ENCODE measurements around the gene NKAIN2.

NKAIN2 gene

DNA sequence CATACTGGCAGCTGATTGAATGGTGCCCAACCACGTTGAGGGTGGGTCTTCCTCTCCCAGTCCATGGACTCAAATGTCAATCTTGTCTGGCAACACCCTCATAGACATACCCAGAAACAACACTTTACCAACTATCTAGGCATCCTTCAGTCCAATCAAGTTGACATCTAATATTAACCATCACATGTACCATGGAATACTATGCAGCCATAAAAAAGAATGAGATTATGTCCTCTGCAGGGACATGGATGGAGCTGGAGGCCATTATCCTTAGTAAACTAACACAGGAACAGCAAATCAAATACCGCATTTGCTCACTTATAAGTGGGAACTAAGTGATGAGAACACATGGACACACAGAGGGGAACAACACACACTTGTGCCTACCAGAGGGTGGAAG is 951.7 kb downstream of the NKAIN2 start:
- Mint-ChIP-seq H3K27me3 (ENCODE audit: low read depth, poor library complexity) (no peaks in the 10 kb centered on the region), H3K9me3 (no peaks in the 10 kb centered on the region), H3K27ac (no peak overlapping the region), H3K4me3 (no peak overlapping the region), H3K36me3 (ENCODE audit: low read depth) (no peaks in the 10 kb centered on the region), H3K4me1 (no peaks in the 10 kb centered on the region)
- no peak for DNase-seq
- TF ChIP-seq, protein P1, sequence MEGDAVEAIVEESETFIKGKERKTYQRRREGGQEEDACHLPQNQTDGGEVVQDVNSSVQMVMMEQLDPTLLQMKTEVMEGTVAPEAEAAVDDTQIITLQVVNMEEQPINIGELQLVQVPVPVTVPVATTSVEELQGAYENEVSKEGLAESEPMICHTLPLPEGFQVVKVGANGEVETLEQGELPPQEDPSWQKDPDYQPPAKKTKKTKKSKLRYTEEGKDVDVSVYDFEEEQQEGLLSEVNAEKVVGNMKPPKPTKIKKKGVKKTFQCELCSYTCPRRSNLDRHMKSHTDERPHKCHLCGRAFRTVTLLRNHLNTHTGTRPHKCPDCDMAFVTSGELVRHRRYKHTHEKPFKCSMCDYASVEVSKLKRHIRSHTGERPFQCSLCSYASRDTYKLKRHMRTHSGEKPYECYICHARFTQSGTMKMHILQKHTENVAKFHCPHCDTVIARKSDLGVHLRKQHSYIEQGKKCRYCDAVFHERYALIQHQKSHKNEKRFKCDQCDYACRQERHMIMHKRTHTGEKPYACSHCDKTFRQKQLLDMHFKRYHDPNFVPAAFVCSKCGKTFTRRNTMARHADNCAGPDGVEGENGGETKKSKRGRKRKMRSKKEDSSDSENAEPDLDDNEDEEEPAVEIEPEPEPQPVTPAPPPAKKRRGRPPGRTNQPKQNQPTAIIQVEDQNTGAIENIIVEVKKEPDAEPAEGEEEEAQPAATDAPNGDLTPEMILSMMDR (IDR thresholded peaks at IDR 0.05), result no peak

DNA sequence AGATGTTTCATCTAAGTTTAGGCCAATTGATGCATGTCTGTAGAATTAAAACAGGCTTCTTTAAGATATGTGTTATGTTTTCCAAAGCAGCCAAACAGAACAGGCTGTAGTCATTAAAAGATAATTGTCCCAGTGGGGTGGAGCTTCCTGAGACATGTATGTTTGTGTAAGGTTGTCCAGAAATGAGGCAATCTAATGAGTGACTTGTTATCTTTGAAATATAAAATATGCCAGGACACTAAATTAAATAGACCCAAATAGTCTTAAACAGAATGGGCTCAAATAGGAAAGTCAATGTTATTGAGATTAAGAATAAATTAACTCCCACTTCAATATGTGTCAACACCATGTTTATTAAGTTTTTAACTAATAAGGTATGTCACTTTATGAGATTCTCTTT is 953.9 kb downstream of the NKAIN2 start:
- Mint-ChIP-seq H3K9me3 (no peaks in the 10 kb centered on the region), H3K4me1 (peaks cover 2% of the 10 kb centered on the region), H3K4me3 (no peak overlapping the region), H3K27me3 (ENCODE audit: low read depth, poor library complexity) (no peaks in the 10 kb centered on the region), H3K27ac (no peak overlapping the region), H3K36me3 (ENCODE audit: low read depth) (no peaks in the 10 kb centered on the region)
- TF ChIP-seq, protein P1 (IDR thresholded peaks at IDR 0.05), result no peak
- DNase-seq, result no peak

DNA sequence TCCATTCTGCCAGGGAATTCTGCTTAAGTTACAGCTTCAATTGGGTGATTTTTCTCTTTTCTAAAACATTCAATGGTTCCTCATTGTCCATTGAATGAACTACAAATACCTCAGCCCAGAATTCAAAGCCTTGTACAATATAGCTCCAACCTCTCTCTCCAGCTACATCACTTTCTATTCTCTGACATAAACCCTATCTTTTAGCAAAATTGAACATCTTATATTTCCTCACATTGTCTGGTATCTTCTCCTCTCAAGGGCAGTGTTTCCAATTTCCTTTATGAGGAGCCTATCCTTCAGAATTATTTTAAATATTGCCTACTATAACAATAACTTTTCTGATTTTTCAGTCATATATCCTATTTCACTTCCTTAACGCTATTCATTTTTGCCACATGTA is 955.0 kb downstream of the NKAIN2 start:
- H3K27me3 Mint-ChIP-seq (ENCODE audit: low read depth, poor library complexity), result no peaks in the 10 kb centered on the region
- TF ChIP-seq, protein P1 (IDR thresholded peaks at IDR 0.05), result no peak
- no peak overlapping the region for H3K27ac Mint-ChIP-seq
- peaks cover 6% of the 10 kb centered on the region for H3K4me1 Mint-ChIP-seq
- no peak for DNase-seq
- H3K9me3 Mint-ChIP-seq, result no peaks in the 10 kb centered on the region
- no peak overlapping the region for H3K4me3 Mint-ChIP-seq
- H3K36me3 Mint-ChIP-seq (ENCODE audit: low read depth), result no peaks in the 10 kb centered on the region

DNA sequence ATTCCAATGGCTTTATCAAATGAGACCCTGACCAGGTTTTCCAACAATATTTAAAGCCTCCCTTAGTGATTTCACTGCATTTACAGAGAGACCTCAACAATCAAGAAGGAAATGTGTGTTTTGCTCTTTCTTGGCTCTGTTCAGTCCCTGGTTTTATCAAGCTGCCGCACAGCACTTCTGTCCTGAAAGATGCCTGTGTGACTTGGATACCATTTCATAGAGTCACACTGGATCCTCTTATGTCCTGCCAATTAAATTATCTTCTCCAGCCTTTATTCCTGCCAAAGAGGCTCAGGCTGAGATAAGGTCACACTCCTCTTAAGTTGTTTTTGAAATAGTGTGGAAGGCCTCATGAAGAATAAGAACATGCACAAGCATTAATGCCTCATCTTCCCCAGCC is 961.6 kb downstream of the NKAIN2 start:
- TF ChIP-seq, protein P1 (IDR thresholded peaks at IDR 0.05), result no peak
- no peak overlapping the region for H3K27ac Mint-ChIP-seq
- H3K9me3 Mint-ChIP-seq, result no peaks in the 10 kb centered on the region
- H3K36me3 Mint-ChIP-seq (ENCODE audit: low read depth), result no peaks in the 10 kb centered on the region
- peaks cover 3% of the 10 kb centered on the region for H3K27me3 Mint-ChIP-seq (ENCODE audit: low read depth, poor library complexity)
- no peak for DNase-seq
- H3K4me1 Mint-ChIP-seq, result peaks cover 12% of the 10 kb centered on the region
- no peak overlapping the region for H3K4me3 Mint-ChIP-seq

DNA sequence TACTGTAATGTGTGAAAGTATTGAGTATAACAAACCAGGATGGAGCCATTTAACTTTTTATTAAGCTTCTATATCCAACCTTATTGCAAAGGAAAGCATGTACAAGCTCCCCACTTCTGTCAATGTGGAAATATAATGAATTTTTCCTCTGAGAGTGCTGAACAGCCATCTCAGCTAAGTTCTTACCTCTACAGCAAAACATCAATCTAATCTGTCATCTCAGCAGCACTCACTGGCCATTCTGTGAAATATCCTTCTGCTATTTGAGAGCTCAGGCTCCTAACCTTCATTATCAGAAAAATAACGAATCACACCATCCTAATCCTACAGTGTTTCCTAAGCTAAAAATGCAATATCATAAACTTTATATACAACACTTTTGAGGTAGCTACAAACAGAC is 964.6 kb downstream of the NKAIN2 start:
- no peak overlapping the region for H3K4me3 Mint-ChIP-seq
- H3K27ac Mint-ChIP-seq, result no peak overlapping the region
- peaks cover 3% of the 10 kb centered on the region for H3K27me3 Mint-ChIP-seq (ENCODE audit: low read depth, poor library complexity)
- no peaks in the 10 kb centered on the region for H3K36me3 Mint-ChIP-seq (ENCODE audit: low read depth)
- no peak for DNase-seq
- peaks cover 13% of the 10 kb centered on the region for H3K4me1 Mint-ChIP-seq
- no peaks in the 10 kb centered on the region for H3K9me3 Mint-ChIP-seq
- TF ChIP-seq, protein P1 (IDR thresholded peaks at IDR 0.05), result no peak

DNA sequence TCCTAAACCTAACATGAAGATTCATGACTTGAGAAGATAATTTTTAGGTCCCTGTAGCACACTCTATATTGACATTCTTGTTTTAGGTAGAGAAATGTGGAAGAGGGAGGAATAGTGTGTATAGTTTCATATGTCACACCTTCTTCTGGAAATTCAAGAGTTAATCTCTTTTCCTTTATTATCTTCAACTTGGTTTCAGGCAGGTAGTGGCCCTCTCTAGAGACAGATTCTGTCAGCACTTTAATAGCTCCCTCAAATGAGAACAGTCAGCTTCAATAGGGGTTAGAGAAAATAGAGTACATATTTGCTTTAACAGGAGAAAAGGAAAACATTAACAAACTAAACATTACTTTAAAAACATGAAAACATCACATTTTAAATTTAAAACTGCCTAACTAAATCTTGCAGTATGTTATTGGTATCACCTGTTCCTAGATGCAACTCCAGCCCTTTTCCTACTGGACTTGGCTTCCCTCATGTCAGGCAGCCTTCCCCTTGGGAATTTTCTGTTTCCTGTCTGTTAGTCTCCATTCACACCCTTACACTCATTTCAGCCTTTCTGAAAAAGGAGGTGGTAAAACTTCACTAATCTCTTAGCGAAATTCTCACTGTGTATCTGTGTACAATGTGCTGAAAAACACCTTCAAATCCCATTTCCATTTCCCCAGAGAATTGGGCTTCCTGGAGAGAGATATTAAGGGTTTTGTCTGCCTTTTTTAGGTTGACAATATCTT is 966.3 kb downstream of the NKAIN2 start:
- H3K27me3 Mint-ChIP-seq (ENCODE audit: low read depth, poor library complexity), result peaks cover 3% of the 10 kb centered on the region
- no peak overlapping the region for H3K27ac Mint-ChIP-seq
- peaks cover 13% of the 10 kb centered on the region for H3K4me1 Mint-ChIP-seq
- TF ChIP-seq, protein P1 (IDR thresholded peaks at IDR 0.05), result no peak
- no peak overlapping the region for H3K4me3 Mint-ChIP-seq
- H3K9me3 Mint-ChIP-seq, result no peaks in the 10 kb centered on the region
- no peaks in the 10 kb centered on the region for H3K36me3 Mint-ChIP-seq (ENCODE audit: low read depth)
- DNase-seq, result no peak
